Retinal pigment epithelial cell (primary cell): ENCODE measurements around the gene COPG1.

Experiments used
- DNase-seq: peaks from one replicate; pipeline ENCODE4 v3.0.0-alpha.2; 2010; ENCODE audit warnings: low read depth
- H3K4me3 ChIP-seq: 2 replicates; pipeline ENCODE4 v1.5.1; 2011; ENCODE audit warnings: mild to moderate bottlenecking, low read length, control low read depth, moderate library complexity
- TF ChIP-seq, protein P1 (sequence below): conservative IDR thresholded peaks from 2 replicates; pipeline ENCODE4 v1.5.1; 2011; ENCODE audit warnings: low read depth, low read length, control low read depth, inconsistent platforms

The COPG1 gene

GRCh38 chr3:129313665-129314385, 64.4 kb downstream of the COPG1 start:
- H3K4me3 ChIP-seq: peak overlapping the region; percentile 81
- TF ChIP-seq, protein P1, sequence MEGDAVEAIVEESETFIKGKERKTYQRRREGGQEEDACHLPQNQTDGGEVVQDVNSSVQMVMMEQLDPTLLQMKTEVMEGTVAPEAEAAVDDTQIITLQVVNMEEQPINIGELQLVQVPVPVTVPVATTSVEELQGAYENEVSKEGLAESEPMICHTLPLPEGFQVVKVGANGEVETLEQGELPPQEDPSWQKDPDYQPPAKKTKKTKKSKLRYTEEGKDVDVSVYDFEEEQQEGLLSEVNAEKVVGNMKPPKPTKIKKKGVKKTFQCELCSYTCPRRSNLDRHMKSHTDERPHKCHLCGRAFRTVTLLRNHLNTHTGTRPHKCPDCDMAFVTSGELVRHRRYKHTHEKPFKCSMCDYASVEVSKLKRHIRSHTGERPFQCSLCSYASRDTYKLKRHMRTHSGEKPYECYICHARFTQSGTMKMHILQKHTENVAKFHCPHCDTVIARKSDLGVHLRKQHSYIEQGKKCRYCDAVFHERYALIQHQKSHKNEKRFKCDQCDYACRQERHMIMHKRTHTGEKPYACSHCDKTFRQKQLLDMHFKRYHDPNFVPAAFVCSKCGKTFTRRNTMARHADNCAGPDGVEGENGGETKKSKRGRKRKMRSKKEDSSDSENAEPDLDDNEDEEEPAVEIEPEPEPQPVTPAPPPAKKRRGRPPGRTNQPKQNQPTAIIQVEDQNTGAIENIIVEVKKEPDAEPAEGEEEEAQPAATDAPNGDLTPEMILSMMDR: no peak
- no peak for DNase-seq

GRCh38 chr3:129314386-129315222, 65.2 kb downstream of the COPG1 start:
- H3K4me3 ChIP-seq: peak overlapping the region; percentile 81
- no peak for DNase-seq
- TF ChIP-seq, protein P1: no peak

DNA sequence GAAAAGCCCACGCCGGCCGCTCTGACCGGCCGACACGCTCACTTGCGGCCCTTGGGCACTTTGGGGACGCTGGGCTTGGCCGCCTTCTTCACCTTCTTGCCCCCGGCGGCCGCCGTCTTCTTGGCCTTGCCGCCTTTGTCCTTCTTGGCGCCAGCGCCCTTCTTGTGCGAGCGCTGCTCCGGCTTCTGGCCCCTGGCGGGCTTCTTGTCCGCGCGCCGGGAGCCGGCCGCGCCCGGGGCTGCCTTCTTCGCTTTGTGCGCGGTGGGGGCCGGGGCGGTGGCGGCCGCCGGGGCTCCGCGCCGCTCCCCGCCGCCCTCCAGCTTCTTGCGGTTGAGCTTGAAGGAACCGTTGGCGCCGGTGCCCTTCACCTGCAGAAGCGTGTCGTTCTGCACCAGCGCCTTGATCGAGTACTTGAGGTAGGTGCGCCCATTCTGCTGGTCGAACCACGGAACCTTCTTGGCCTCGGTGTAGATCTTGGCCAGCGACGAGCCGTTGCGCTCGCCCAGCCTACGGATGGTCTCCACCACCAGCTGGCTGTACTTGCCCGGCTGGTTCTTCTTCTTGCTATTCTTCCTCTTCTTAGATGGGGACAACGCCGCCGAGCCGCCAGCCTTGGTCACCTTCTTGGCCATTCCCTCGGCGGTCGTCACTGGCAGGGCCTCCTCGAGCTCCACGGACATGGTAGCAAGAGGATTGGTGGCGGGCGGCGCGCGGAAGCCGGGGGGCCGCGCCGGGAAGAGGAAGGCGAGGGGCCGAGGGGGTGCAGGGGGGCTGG, 66.0 kb downstream of the COPG1 start:
- peak overlapping the region; percentile 81 for H3K4me3 ChIP-seq
- TF ChIP-seq, protein P1: no peak
- no peak for DNase-seq

DNA sequence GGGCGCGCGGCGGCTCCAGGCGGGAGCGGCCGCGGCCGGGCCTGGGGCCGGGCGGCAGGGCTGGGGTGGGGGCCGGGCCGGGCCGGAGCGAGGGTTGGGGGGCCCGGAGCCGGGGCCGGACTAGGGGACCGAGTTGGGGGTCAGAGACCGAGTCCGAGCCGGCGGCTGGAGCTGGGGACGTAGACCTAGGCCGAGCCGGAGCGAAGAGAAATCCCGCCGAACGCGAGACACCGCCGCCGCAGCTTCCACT, 66.5 kb downstream of the COPG1 start:
- H3K4me3 ChIP-seq: peak overlapping the region; percentile 81
- TF ChIP-seq, protein P1: no peak
- DNase-seq: no peak

- H3K4me3 ChIP-seq: peak overlapping the region; percentile 81
- TF ChIP-seq, protein P1: peak; percentile 48
- DNase-seq: no peak
Measured at GRCh38 chr3:129316248-129317013, 67.0 kb downstream of the COPG1 start.

DNA sequence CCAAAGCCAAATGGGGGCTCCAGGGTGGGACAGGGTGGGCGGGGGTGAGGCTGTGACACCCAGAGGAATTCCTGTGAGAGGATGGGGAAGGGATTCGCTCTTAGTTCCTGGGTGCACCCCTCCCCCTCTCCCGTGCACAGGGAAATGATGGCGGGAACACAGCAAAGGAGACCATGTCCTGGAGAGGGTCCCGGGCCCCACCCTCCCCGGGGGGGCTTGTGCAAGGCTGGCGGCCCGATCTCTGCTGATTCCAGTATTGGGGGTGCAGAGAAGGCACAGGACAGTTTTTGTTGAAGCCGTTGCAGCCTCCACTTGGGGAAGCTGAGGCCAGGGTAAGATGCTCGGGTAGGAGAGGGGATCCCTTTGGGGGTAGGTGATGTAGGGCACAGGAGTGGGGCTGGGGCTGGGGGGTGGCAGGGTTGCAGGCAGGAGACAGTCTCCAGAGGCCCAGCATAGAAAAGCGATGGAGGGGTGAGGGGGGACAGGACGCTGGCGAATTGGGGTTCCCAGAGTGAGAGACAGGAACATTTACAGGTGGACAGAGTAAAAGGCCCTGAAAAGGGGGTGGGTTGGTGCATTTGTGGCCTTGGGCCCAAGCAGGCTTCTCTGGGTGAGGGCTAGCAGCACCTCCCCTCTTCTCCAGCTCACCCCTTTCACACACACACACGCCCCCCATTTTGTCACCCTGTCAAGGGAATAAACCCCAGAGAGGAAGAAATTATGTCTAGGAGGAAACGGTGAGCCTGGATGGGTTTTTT, 67.8 kb downstream of the COPG1 start:
- no peak for DNase-seq
- TF ChIP-seq, protein P1: no peak
- peak overlapping the region; percentile 81 for H3K4me3 ChIP-seq
